Caco-2 (cell line): ENCODE data around the gene NARS2. TPM values are rescaled to one million over a fixed set of nuclear protein-coding genes. Genes with fewer than 3 reads are reported as not detected.

ENCODE experiments used
- BruUV-seq: library from RNA; stranded (reverse); fragments of 400-500 nt; replicated peaks from 2 replicates; lab custom pipeline; 2021; lab: Mats Ljungman, UMichigan
- CTCF ChIA-PET: fragments of 300-600 bp; sonication (Branson Sonifier 250); formaldehyde crosslinking; loops from one replicate; lab custom pipeline; 2022; ENCODE audit warnings: antibody characterized with exemption; lab: Charles Lee
- POLR2A ChIA-PET: fragments of 300-600 bp; sonication (Branson Sonifier 250); formaldehyde crosslinking; loops from one replicate; lab custom pipeline; 2022; ENCODE audit warnings: antibody characterized with exemption; lab: Charles Lee
- DNase-seq, 2 experiments: peaks; one replicate each; pipeline versions ENCODE4 v3.0.0 to v3.0.0-alpha.2; 2020 to 2022
- H3K27me3 ChIP-seq: replicated peaks from 2 replicates; pipeline ENCODE4 v1.6.0; 2011; ENCODE audit warnings: low read length; ENCODE audit not compliant: control insufficient read depth, insufficient read depth
- H3K36me3 ChIP-seq: 2 replicates; pipeline ENCODE4 v1.5.1; 2011; ENCODE audit warnings: low read length; ENCODE audit not compliant: control insufficient read depth, insufficient read depth
- H3K4me1 ChIP-seq: fragments of 250-450 bp; sonication (Bioruptor Pico); 2 replicates; pipeline ENCODE4 v1.5.1; 2020; ENCODE audit warnings: mild to moderate bottlenecking
- H3K4me3 ChIP-seq: 2 replicates; pipeline ENCODE4 v1.5.1; 2011; ENCODE audit warnings: low read depth, mild to moderate bottlenecking, control low read depth, low read length
- H3K9me3 ChIP-seq: fragments of 250-450 bp; sonication (Bioruptor Pico); 2 replicates; pipeline ENCODE4 v1.5.1; 2020; ENCODE audit warnings: mild to moderate bottlenecking, moderate library complexity
- H3K27ac Mint-ChIP-seq: one replicate; pipeline ENCODE4 v1.8.0; 2022; ENCODE audit warnings: mixed read lengths; ENCODE audit not compliant: unreplicated experiment
- H3K27me3 Mint-ChIP-seq: one replicate; pipeline ENCODE4 v1.8.0; 2022; ENCODE audit warnings: mixed read lengths; ENCODE audit not compliant: insufficient read depth, unreplicated experiment
- H3K36me3 Mint-ChIP-seq: one replicate; pipeline ENCODE4 v1.8.0; 2022; ENCODE audit warnings: mild to moderate bottlenecking, mixed read lengths; ENCODE audit not compliant: insufficient read depth, unreplicated experiment
- H3K4me1 Mint-ChIP-seq: one replicate; pipeline ENCODE4 v1.8.0; 2022; ENCODE audit warnings: low read depth, mixed read lengths; ENCODE audit not compliant: unreplicated experiment
- H3K4me3 Mint-ChIP-seq: one replicate; pipeline ENCODE4 v1.8.0; 2022; ENCODE audit warnings: mild to moderate bottlenecking, moderate library complexity, mixed read lengths; ENCODE audit not compliant: unreplicated experiment
- H3K9me3 Mint-ChIP-seq: one replicate; pipeline ENCODE4 v1.8.0; 2022; ENCODE audit warnings: mixed read lengths; ENCODE audit not compliant: unreplicated experiment
- CTCF ChIP-seq, 2 experiments: fragments of 200-600 bp in 1 of 2; IDR thresholded peaks; 1 replicate in 1 of 2; 2 replicates in 1 of 2; pipeline versions ENCODE4 v1.5.1 to v1.8.0; 2011 to 2022; ENCODE audit warnings: antibody characterized with exemption in 1 of 2, control low read depth in 1 of 2, inconsistent platforms in 1 of 2, low read depth in 1 of 2, low read length in 1 of 2, mild to moderate bottlenecking in 1 of 2, moderate library complexity in 1 of 2; ENCODE audit not compliant: insufficient read depth in 1 of 2, severe bottlenecking in 1 of 2, unreplicated experiment in 1 of 2
- intact Hi-C: fragments of 100-400 bp; cut with micrococcal nuclease; formaldehyde crosslinking; loops from one replicate; pipeline ENCODE4 v1.10.0; 2022; ENCODE audit not compliant: unreplicated experiment
- total RNA-seq: library from RNA; stranded (reverse); gene quantifications from 2 replicates; pipeline ENCODE4 v1.2.3, GENCODE V29; 2022

Gene NARS2
- total RNA-seq, 1 experiment from 2014 or later = 49.3 TPM

- peaks cover under 1% of the 10 kb centered on the region for H3K4me1 Mint-ChIP-seq
- H3K9me3 ChIP-seq = no peaks in the 10 kb centered on the region
- DNase-seq = no peak
- H3K27me3 Mint-ChIP-seq = no peaks in the 10 kb centered on the region
- H3K4me1 ChIP-seq = no peaks in the 10 kb centered on the region
- BruUV-seq = no TSS peak
- POLR2A ChIA-PET = no interaction called here
- peaks cover 6% of the 10 kb centered on the region for H3K36me3 Mint-ChIP-seq
- H3K4me3 ChIP-seq = no peak overlapping the region
- no peaks in the 10 kb centered on the region for H3K27me3 ChIP-seq
- no peak overlapping the region for H3K27ac Mint-ChIP-seq
- intact Hi-C loops = no loop called here
- no peak for TF ChIP-seq CTCF (IDR thresholded peaks at IDR 0.05; ENCODE audit: insufficient read depth in 1 of 2, low read depth in 1 of 2, low read length in 1 of 2, severe bottlenecking in 1 of 2, unreplicated experiment in 1 of 2)
- no peaks in the 10 kb centered on the region for H3K9me3 Mint-ChIP-seq
- no peak overlapping the region for H3K4me3 Mint-ChIP-seq
- CTCF ChIA-PET = no interaction called here
- H3K36me3 ChIP-seq = no peaks in the 10 kb centered on the region
These were observed 41.7 kb downstream of the NARS2 start for GRCh38 chr11:78532991-78533390.

GRCh38 chr11:78526497-78527146, 48.0 kb downstream of the NARS2 start:
- H3K27me3 Mint-ChIP-seq = no peaks in the 10 kb centered on the region
- no TSS peak for BruUV-seq
- peaks cover 16% of the 10 kb centered on the region for H3K4me1 Mint-ChIP-seq
- Histone ChIP-seq H3K4me3 (no peak overlapping the region), H3K27me3 (no peaks in the 10 kb centered on the region), H3K4me1 (peaks cover 20% of the 10 kb centered on the region), H3K36me3 (no peaks in the 10 kb centered on the region; the same call in 1 of the 2 replicates), H3K9me3 (no peaks in the 10 kb centered on the region)
- TF ChIP-seq CTCF (IDR thresholded peaks at IDR 0.05; ENCODE audit: insufficient read depth in 1 of 2, low read depth in 1 of 2, low read length in 1 of 2, severe bottlenecking in 1 of 2, unreplicated experiment in 1 of 2) = no peak
- peaks cover 5% of the 10 kb centered on the region for H3K36me3 Mint-ChIP-seq
- DNase-seq = no peak
- H3K4me3 Mint-ChIP-seq = no peak overlapping the region
- H3K9me3 Mint-ChIP-seq = no peaks in the 10 kb centered on the region
- intact Hi-C loops = loop anchor here (5.0 kb wide), 1 partner anchor 69 kb away; no protein-coding TSS in a partner anchor
- ChIA-PET POLR2A (no interaction called here), CTCF (no interaction called here)
- no peak overlapping the region for H3K27ac Mint-ChIP-seq

- H3K27me3 ChIP-seq = no peaks in the 10 kb centered on the region
- no peak for TF ChIP-seq CTCF (IDR thresholded peaks at IDR 0.05; ENCODE audit: insufficient read depth in 1 of 2, low read depth in 1 of 2, low read length in 1 of 2, severe bottlenecking in 1 of 2, unreplicated experiment in 1 of 2)
- POLR2A ChIA-PET = no interaction called here
- Mint-ChIP-seq H3K4me1 (peaks cover 16% of the 10 kb centered on the region), H3K27me3 (no peaks in the 10 kb centered on the region), H3K4me3 (no peak overlapping the region), H3K27ac (peak overlapping the region; percentile 12), H3K36me3 (peaks cover 5% of the 10 kb centered on the region), H3K9me3 (no peaks in the 10 kb centered on the region)
- DNase-seq = peak in 1 of 2 experiments; percentile 17
- intact Hi-C loops = loop anchor here (5.0 kb wide), 1 partner anchor 68 kb away; no protein-coding TSS in a partner anchor
- CTCF ChIA-PET = interaction anchor here (0.6 kb wide), 1 partner anchor 421 kb away, joined by 3 read pairs; no protein-coding TSS in a partner anchor
- H3K4me3 ChIP-seq = no peak overlapping the region
- H3K9me3 ChIP-seq = no peaks in the 10 kb centered on the region
- peaks cover 20% of the 10 kb centered on the region for H3K4me1 ChIP-seq
- no TSS peak for BruUV-seq
- H3K36me3 ChIP-seq = no peaks in the 10 kb centered on the region; the same call in 1 of the 2 replicates
These were observed 48.9 kb downstream of the NARS2 start for GRCh38 chr11:78525720-78526119.
